ENCODE data around the gene SLF2.

- TF ChIP-seq ESRRG (CRISPR knock-in tag; IDR thresholded peaks at IDR 0.05) (no peak), PATZ1 (CRISPR knock-in tag; IDR thresholded peaks at IDR 0.05; ENCODE audit: borderline replicate concordance) (no peak), RARB (CRISPR knock-in tag; IDR thresholded peaks at IDR 0.05) (no peak), SNAI2 (CRISPR knock-in tag; IDR thresholded peaks at IDR 0.05) (no peak), ARNTL (CRISPR knock-in tag; IDR thresholded peaks at IDR 0.05; ENCODE audit: borderline replicate concordance, low read depth) (no peak), TCF4 (CRISPR knock-in tag; IDR thresholded peaks at IDR 0.05; ENCODE audit: borderline replicate concordance) (no peak)
These were observed 54.6 kb downstream of the SLF2 start for GRCh38 chr10:100967332-100967731.
